ENCODE results near the gene UTP4. TPM values are rescaled to one million over a fixed set of nuclear protein-coding genes. Genes with fewer than 3 reads are reported as not detected.

The UTP4 gene
- total RNA-seq, 1 experiment from 2014 or later: 125 TPM

- no peak for TF ChIP-seq ELF1 (IDR thresholded peaks at IDR 0.05; ENCODE audit: borderline replicate concordance, low read depth)
Observed at GRCh38 chr16:69106491-69107315, 25.7 kb upstream of the UTP4 start (continued).

GRCh38 chr16:69107316-69107962 lies 25.0 kb upstream of the UTP4 start:
- H3K4me1 ChIP-seq (ENCODE audit: control insufficient read depth in 1 of 2, insufficient read depth in 2 of 2, low read length in 2 of 2): peaks cover 23 to 70% of the 10 kb centered on the region in 2 experiments
- DNase-seq (ENCODE audit: low read depth, low spot score) (no peak), ATAC-seq (peak; percentile 18)
- peaks cover 66% of the 10 kb centered on the region for H3K79me2 ChIP-seq (ENCODE audit: insufficient read depth, low read length)
- H3K9me2 ChIP-seq (ENCODE audit: insufficient read depth): no peaks in the 10 kb centered on the region
- no peaks in the 10 kb centered on the region for H3K9me3 ChIP-seq (ENCODE audit: control insufficient read depth in 1 of 2, insufficient read depth in 1 of 2, low read depth in 1 of 2, low read length in 2 of 2)
- no peaks in the 10 kb centered on the region for H3K27me3 ChIP-seq (ENCODE audit: insufficient read depth, low read length)
- H3K4me3 ChIP-seq (replicated peaks in 1 of 2; ENCODE audit: low read depth in 1 of 2, low read length in 2 of 2): peak overlapping the region; percentile 81 to 90
- peaks cover 13% of the 10 kb centered on the region; the same call in 1 of the 2 replicates for H4K20me1 ChIP-seq (ENCODE audit: insufficient read depth)
- H3K9ac ChIP-seq (ENCODE audit: low read length): peak overlapping the region; percentile 91
- ChIA-PET CTCF (interaction anchor here (1.5 kb wide), 1 partner anchor 10 kb away, joined by 5 read pairs; no protein-coding TSS in a partner anchor), RAD21 (ENCODE audit: low non-redundant PET in 1 of 2, low total read pairs in 2 of 2, uncharacterized antibody in 2 of 2, unreplicated experiment in 2 of 2) (no interaction called here), POLR2A (interaction anchor here (1.0 to 1.8 kb wide), 5 partner anchors 10 to 119 kb away, joined by 3 to 4 read pairs (median 3); no protein-coding TSS in a partner anchor)
- BruUV-seq (replicated peaks): no TSS peak
- H3K4me2 ChIP-seq (ENCODE audit: low read length): peak overlapping the region; percentile 99
- intact Hi-C loops (cut with micrococcal nuclease): loop anchor here (5.0 kb wide), 2 partner anchors 185 to 260 kb away; no protein-coding TSS in a partner anchor
- H2AFZ ChIP-seq (ENCODE audit: low read depth, low read length, poor library complexity, severe bottlenecking): no peak overlapping the region
- peaks cover 28 to 37% of the 10 kb centered on the region in 2 experiments; a peak in 3 of 4 replicates for H3K36me3 ChIP-seq (ENCODE audit: control insufficient read depth in 1 of 2, insufficient read depth in 2 of 2, low read length in 2 of 2)
- peak overlapping the region; percentile 74 for H3K27ac ChIP-seq (ENCODE audit: low read depth, low read length)
- no peak; the same call in 1 of the 2 replicates for TF ChIP-seq SIN3A (IDR thresholded peaks at IDR 0.05; ENCODE audit: low read depth)
- TF ChIP-seq EZH2phosphoT487 (IDR thresholded peaks at IDR 0.05; ENCODE audit: borderline replicate concordance): no peak
- no peak for TF ChIP-seq ATF3 (IDR thresholded peaks at IDR 0.05)
- no peak for TF ChIP-seq SP1 (IDR thresholded peaks at IDR 0.05; ENCODE audit: low read depth)
- TF ChIP-seq ZBTB33 (IDR thresholded peaks at IDR 0.05; ENCODE audit: extremely low read depth, insufficient replicate concordance, low read length): no peak
- TF ChIP-seq POLR2A (IDR thresholded peaks at IDR 0.05; ENCODE audit: borderline replicate concordance, extremely low read depth, insufficient read depth, insufficient read length): no peak
- no peak for TF ChIP-seq ZFX (IDR thresholded peaks at IDR 0.05)
- TF ChIP-seq TCF7L2 (IDR thresholded peaks at IDR 0.05; ENCODE audit: borderline replicate concordance, extremely low read depth, insufficient read depth, insufficient read length): no peak
- TF ChIP-seq JUND (IDR thresholded peaks at IDR 0.05): no peak
- peak in 2 of 3 experiments; percentile 4; a peak in 2 of 6 replicates for TF ChIP-seq CTCF (IDR thresholded peaks at IDR 0.05 in 2 of 3, conservative IDR thresholded peaks at IDR 0.05 in 1 of 3; ENCODE audit: borderline replicate concordance in 1 of 3, insufficient read depth in 1 of 3, low read depth in 2 of 3, low read length in 2 of 3)
- no peak for TF ChIP-seq REST (IDR thresholded peaks at IDR 0.05; ENCODE audit: low read depth)
- peak; percentile 76; the same call in 1 of the 2 replicates for TF ChIP-seq MAX (IDR thresholded peaks at IDR 0.05)
- TF ChIP-seq EGR1 (IDR thresholded peaks at IDR 0.05; ENCODE audit: low read depth): no peak

Data from HCT116 (cell line).